Karpas-422 (cell line): ENCODE data around the gene CFAP46. TPM values are rescaled to one million over a fixed set of nuclear protein-coding genes. Genes with fewer than 3 reads are reported as not detected.

Source experiments
- DNase-seq: peaks from one replicate; pipeline ENCODE4 v3.0.0-alpha.2; 2015
- H2AFZ ChIP-seq: fragments of 200-600 bp; sonication (generic); 2 replicates; pipeline ENCODE4 v1.6.1; 2014; ENCODE audit warnings: antibody characterized with exemption, low read length, mixed read lengths
- H3K27ac ChIP-seq: fragments of 200-600 bp; sonication (generic); 2 replicates; pipeline ENCODE4 v1.5.1; 2014; ENCODE audit warnings: mild to moderate bottlenecking, low read length, moderate library complexity
- H3K27me3 ChIP-seq: fragments of 200-600 bp; sonication (generic); 2 replicates; pipeline ENCODE4 v1.6.1; 2014; ENCODE audit warnings: low read length, mixed read lengths
- H3K36me3 ChIP-seq: fragments of 200-600 bp; sonication (generic); 2 replicates; pipeline ENCODE4 v1.6.1; 2014; ENCODE audit warnings: low read length, mixed read lengths; ENCODE audit not compliant: insufficient read depth
- H3K4me1 ChIP-seq: fragments of 200-600 bp; sonication (generic); 2 replicates; pipeline ENCODE4 v1.6.1; 2014; ENCODE audit warnings: mild to moderate bottlenecking, low read length, mixed read lengths
- H3K4me2 ChIP-seq: fragments of 200-600 bp; sonication (generic); 2 replicates; pipeline ENCODE4 v1.6.1; 2014; ENCODE audit warnings: low read length, low read depth, mild to moderate bottlenecking; ENCODE audit not compliant: poor library complexity, severe bottlenecking
- H3K4me3 ChIP-seq: fragments of 200-600 bp; sonication (generic); 2 replicates; pipeline ENCODE4 v1.5.1; 2014; ENCODE audit warnings: mild to moderate bottlenecking, antibody characterized with exemption, low read length, mixed read lengths
- H3K79me2 ChIP-seq: fragments of 200-600 bp; sonication (generic); 2 replicates; pipeline ENCODE4 v1.6.1; 2014; ENCODE audit warnings: mild to moderate bottlenecking, low read length, mixed read lengths
- H3K9ac ChIP-seq: fragments of 200-600 bp; sonication (generic); 2 replicates; pipeline ENCODE4 v1.6.0; 2014; ENCODE audit warnings: low read length
- H3K9me2 ChIP-seq: fragments of 200-600 bp; sonication (generic), shearing (Covaris generic); replicated peaks from 2 replicates; pipeline ENCODE4 v1.6.0; 2014; ENCODE audit warnings: mild to moderate bottlenecking, low read length, moderate library complexity; ENCODE audit not compliant: insufficient read depth
- H3K9me3 ChIP-seq: fragments of 300-700, 200-600 bp; sonication (generic); 2 replicates; pipeline ENCODE4 v1.6.1; 2014; ENCODE audit warnings: low read length, mixed read lengths
- H4K20me1 ChIP-seq: fragments of 200-600 bp; sonication (generic); 2 replicates; pipeline ENCODE4 v1.6.1; 2014; ENCODE audit warnings: mild to moderate bottlenecking, antibody characterized with exemption, low read length, low read depth; ENCODE audit not compliant: insufficient read depth
- total RNA-seq: library from RNA; depleted of rRNA; stranded (reverse); fragments of >200 nt; shearing (Covaris generic); gene quantifications from 2 replicates; pipeline ENCODE4 v1.2.3, GENCODE V29; 2014; ENCODE audit warnings: low replicate concordance

The CFAP46 gene
- total RNA-seq, 1 experiment from 2014 or later = 0.22 TPM

GRCh38 chr10:132955479-132955878 is 13.1 kb upstream of the CFAP46 start:
- no peak overlapping the region for H3K9ac ChIP-seq
- no peak overlapping the region for H3K27ac ChIP-seq
- no peak overlapping the region for H2AFZ ChIP-seq
- no peaks in the 10 kb centered on the region for H3K4me1 ChIP-seq
- H3K4me2 ChIP-seq = no peak overlapping the region
- H3K27me3 ChIP-seq = no peaks in the 10 kb centered on the region
- no peak for DNase-seq
- H3K36me3 ChIP-seq = no peaks in the 10 kb centered on the region
- H3K79me2 ChIP-seq = no peaks in the 10 kb centered on the region
- no peaks in the 10 kb centered on the region for H4K20me1 ChIP-seq
- no peak overlapping the region for H3K4me3 ChIP-seq
- H3K9me3 ChIP-seq = no peaks in the 10 kb centered on the region
- H3K9me2 ChIP-seq = no peaks in the 10 kb centered on the region

- H2AFZ ChIP-seq = no peak overlapping the region
- no peaks in the 10 kb centered on the region for H3K4me1 ChIP-seq
- H3K4me2 ChIP-seq = no peak overlapping the region
- no peaks in the 10 kb centered on the region for H3K9me2 ChIP-seq
- DNase-seq = no peak
- no peaks in the 10 kb centered on the region for H3K36me3 ChIP-seq
- H4K20me1 ChIP-seq = no peaks in the 10 kb centered on the region
- no peaks in the 10 kb centered on the region for H3K9me3 ChIP-seq
- H3K4me3 ChIP-seq = no peak overlapping the region
- no peaks in the 10 kb centered on the region for H3K27me3 ChIP-seq
- no peak overlapping the region for H3K9ac ChIP-seq
- no peaks in the 10 kb centered on the region for H3K79me2 ChIP-seq
- H3K27ac ChIP-seq = no peak overlapping the region
Observed at GRCh38 chr10:132953428-132953827, 11.1 kb upstream of the CFAP46 start.

GRCh38 chr10:132951926-132952325 is 9.6 kb upstream of the CFAP46 start:
- H3K27me3 ChIP-seq = no peaks in the 10 kb centered on the region
- H2AFZ ChIP-seq = no peak overlapping the region
- H3K4me1 ChIP-seq = no peaks in the 10 kb centered on the region
- H3K9me3 ChIP-seq = no peaks in the 10 kb centered on the region
- no peaks in the 10 kb centered on the region for H3K9me2 ChIP-seq
- no peaks in the 10 kb centered on the region for H4K20me1 ChIP-seq
- no peak for DNase-seq
- H3K27ac ChIP-seq = no peak overlapping the region
- H3K79me2 ChIP-seq = no peaks in the 10 kb centered on the region
- H3K4me2 ChIP-seq = no peak overlapping the region
- H3K4me3 ChIP-seq = no peak overlapping the region
- no peaks in the 10 kb centered on the region for H3K36me3 ChIP-seq
- H3K9ac ChIP-seq = no peak overlapping the region

GRCh38 chr10:132948351-132948750 is 6.0 kb upstream of the CFAP46 start:
- no peaks in the 10 kb centered on the region for H3K4me1 ChIP-seq
- no peak overlapping the region for H2AFZ ChIP-seq
- H3K9me3 ChIP-seq = no peaks in the 10 kb centered on the region
- H3K79me2 ChIP-seq = no peaks in the 10 kb centered on the region
- no peaks in the 10 kb centered on the region for H3K9me2 ChIP-seq
- no peaks in the 10 kb centered on the region for H3K36me3 ChIP-seq
- no peak overlapping the region for H3K27ac ChIP-seq
- no peaks in the 10 kb centered on the region for H3K27me3 ChIP-seq
- DNase-seq = no peak
- no peak overlapping the region for H3K4me2 ChIP-seq
- H3K4me3 ChIP-seq = no peak overlapping the region
- no peak overlapping the region for H3K9ac ChIP-seq
- no peaks in the 10 kb centered on the region for H4K20me1 ChIP-seq

- Histone ChIP-seq H3K9ac (no peak overlapping the region), H3K9me3 (no peaks in the 10 kb centered on the region), H3K4me2 (no peak overlapping the region), H4K20me1 (no peaks in the 10 kb centered on the region), H3K27me3 (no peaks in the 10 kb centered on the region), H3K4me3 (no peak overlapping the region), H3K9me2 (no peaks in the 10 kb centered on the region), H3K4me1 (no peaks in the 10 kb centered on the region), H2AFZ (no peak overlapping the region), H3K79me2 (no peaks in the 10 kb centered on the region), H3K36me3 (no peaks in the 10 kb centered on the region), H3K27ac (no peak overlapping the region)
- DNase-seq = no peak
Observed at GRCh38 chr10:132947843-132948242, 5.5 kb upstream of the CFAP46 start.

GRCh38 chr10:132946806-132947546 is 4.6 kb upstream of the CFAP46 start:
- Histone ChIP-seq H3K4me3 (no peak overlapping the region), H2AFZ (no peak overlapping the region), H4K20me1 (no peaks in the 10 kb centered on the region), H3K4me1 (no peaks in the 10 kb centered on the region), H3K9me2 (no peaks in the 10 kb centered on the region), H3K27me3 (no peaks in the 10 kb centered on the region), H3K36me3 (no peaks in the 10 kb centered on the region), H3K27ac (no peak overlapping the region), H3K9me3 (no peaks in the 10 kb centered on the region), H3K9ac (no peak overlapping the region), H3K79me2 (no peaks in the 10 kb centered on the region), H3K4me2 (no peak overlapping the region)
- DNase-seq = no peak

- Histone ChIP-seq H3K36me3 (no peaks in the 10 kb centered on the region), H2AFZ (no peak overlapping the region), H3K4me3 (no peak overlapping the region), H3K27me3 (no peaks in the 10 kb centered on the region), H4K20me1 (no peaks in the 10 kb centered on the region), H3K79me2 (no peaks in the 10 kb centered on the region), H3K9ac (no peak overlapping the region), H3K4me1 (no peaks in the 10 kb centered on the region), H3K9me3 (no peaks in the 10 kb centered on the region), H3K9me2 (no peaks in the 10 kb centered on the region), H3K4me2 (no peak overlapping the region), H3K27ac (no peak overlapping the region)
- DNase-seq = no peak
Observed at GRCh38 chr10:132946311-132946710, 3.9 kb upstream of the CFAP46 start.

GRCh38 chr10:132945894-132946255 is 3.5 kb upstream of the CFAP46 start:
- no peaks in the 10 kb centered on the region for H3K27me3 ChIP-seq
- DNase-seq = no peak
- no peak overlapping the region for H3K9ac ChIP-seq
- H3K4me1 ChIP-seq = no peaks in the 10 kb centered on the region
- no peaks in the 10 kb centered on the region for H4K20me1 ChIP-seq
- no peak overlapping the region for H3K27ac ChIP-seq
- H3K9me3 ChIP-seq = no peaks in the 10 kb centered on the region
- H2AFZ ChIP-seq = no peak overlapping the region
- no peak overlapping the region for H3K4me3 ChIP-seq
- no peak overlapping the region for H3K4me2 ChIP-seq
- H3K9me2 ChIP-seq = no peaks in the 10 kb centered on the region
- no peaks in the 10 kb centered on the region for H3K79me2 ChIP-seq
- no peaks in the 10 kb centered on the region for H3K36me3 ChIP-seq
